Left renal cortex interstitium (tissue), 4 donors: Measurements from ENCODE around the gene PKLR. TPM values are rescaled to one million over a fixed set of nuclear protein-coding genes. Genes with fewer than 3 reads are reported as not detected.
"Not testable (repeated sequence)": the region's sequence is repeated elsewhere in the genome, so short reads cannot be mapped to it uniquely, and the experiment has no call there.

ENCODE experiments used
- DNase-seq, 4 donors: peaks; one replicate each; pipeline ENCODE4 v3.0.0-alpha.2; 2013; ENCODE audit warnings: low read depth in 4 of 4, low spot score in 2 of 4, missing footprints in 1 of 4
- polyA plus RNA-seq, 4 donors: library from polyadenylated mRNA; unstranded; fragments of 120-200 nt; gene quantifications; one replicate each; pipeline ENCODE4 v1.2.1, GENCODE V29; 2013; ENCODE audit not compliant: insufficient read length in 4 of 4

Gene PKLR
- polyA plus RNA-seq, 4 donors: 5.4 to 9.3 (median 8.7) TPM

GRCh38 chr1:155319536-155319935 lies 18.3 kb upstream of the PKLR start:
- no peak for DNase-seq

- no peak for DNase-seq
These were observed 16.8 kb upstream of the PKLR start for GRCh38 chr1:155318082-155318481.

- no peak for DNase-seq
These were observed 15.7 kb upstream of the PKLR start for GRCh38 chr1:155316922-155317321.

GRCh38 chr1:155313261-155313660 lies 12.0 kb upstream of the PKLR start:
- DNase-seq: no peak

GRCh38 chr1:155309423-155310021 lies 8.3 kb upstream of the PKLR start:
- no peak for DNase-seq

GRCh38 chr1:155308493-155309422 lies 7.5 kb upstream of the PKLR start, which contains the start of gene FDPS:
TSS of gene FDPS (plus strand) at chr1:155308866. CDS start at chr1:155309790, 924 bp downstream.
- DNase-seq: peak; percentile 89 to 97 (median 95)

- no peak for DNase-seq
These were observed 6.1 kb upstream of the PKLR start for GRCh38 chr1:155307247-155307740.

- DNase-seq: no peak
These were observed 4.7 kb upstream of the PKLR start for GRCh38 chr1:155305881-155306391.

GRCh38 chr1:155304558-155305063 lies 3.4 kb upstream of the PKLR start:
- no peak for DNase-seq

- no peak for DNase-seq
These were observed 497 bp downstream of the PKLR start for GRCh38 chr1:155300553-155301329.

GRCh38 chr1:155300024-155300423 lies 1.2 kb downstream of the PKLR start:
- no peak for DNase-seq

GRCh38 chr1:155297384-155297783 lies 3.9 kb downstream of the PKLR start:
- no peak for DNase-seq

- DNase-seq: no peak
These were observed 4.6 kb downstream of the PKLR start for GRCh38 chr1:155296661-155297060.

- DNase-seq: no peak
These were observed 5.3 kb downstream of the PKLR start for GRCh38 chr1:155295942-155296267.

GRCh38 chr1:155295183-155295941 lies 5.9 kb downstream of the PKLR start:
- no peak for DNase-seq

GRCh38 chr1:155294520-155295182 lies 6.6 kb downstream of the PKLR start:
- no peak for DNase-seq

GRCh38 chr1:155293086-155293749 lies 8.0 kb downstream of the PKLR start:
- DNase-seq: no peak

- not testable (repeated sequence) for DNase-seq
These were observed 10.2 kb downstream of the PKLR start for GRCh38 chr1:155291006-155291405.
